HG03575 (cell line): Measurements from ENCODE around the gene CACHD1.
"Not testable (repeated sequence)": the region's sequence is repeated elsewhere in the genome, so short reads cannot be mapped to it uniquely, and the experiment has no call there.

Experiments
- ATAC-seq: cut with Tn5 transposase; IDR thresholded peaks from one replicate; pipeline ENCODE4 v1.9.1; 2021; ENCODE audit not compliant: unreplicated experiment, insufficient number of reproducible peaks, low FRiP score; ENCODE audit errors: extremely low read depth

Gene CACHD1

DNA sequence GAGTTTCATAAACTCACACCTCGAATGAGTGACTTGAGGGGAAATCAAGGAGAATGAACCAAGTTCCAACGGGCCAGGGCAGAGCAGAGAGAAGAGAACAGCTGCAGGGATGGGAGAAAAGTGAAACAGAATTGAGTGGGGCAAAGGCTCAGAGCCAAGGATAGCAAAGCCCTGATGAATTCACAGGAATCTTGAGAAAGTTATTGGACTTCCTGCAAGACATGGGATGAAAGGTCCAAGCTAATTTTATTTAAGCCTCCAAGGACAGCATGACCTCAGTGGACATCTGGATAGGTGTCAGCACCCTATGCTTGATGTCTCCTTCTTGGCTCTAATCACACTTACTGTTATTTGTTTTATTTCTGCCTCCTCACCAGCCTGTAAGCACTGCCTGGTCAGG lies 232.0 kb downstream of the CACHD1 start:
- ATAC-seq: no peak

DNA sequence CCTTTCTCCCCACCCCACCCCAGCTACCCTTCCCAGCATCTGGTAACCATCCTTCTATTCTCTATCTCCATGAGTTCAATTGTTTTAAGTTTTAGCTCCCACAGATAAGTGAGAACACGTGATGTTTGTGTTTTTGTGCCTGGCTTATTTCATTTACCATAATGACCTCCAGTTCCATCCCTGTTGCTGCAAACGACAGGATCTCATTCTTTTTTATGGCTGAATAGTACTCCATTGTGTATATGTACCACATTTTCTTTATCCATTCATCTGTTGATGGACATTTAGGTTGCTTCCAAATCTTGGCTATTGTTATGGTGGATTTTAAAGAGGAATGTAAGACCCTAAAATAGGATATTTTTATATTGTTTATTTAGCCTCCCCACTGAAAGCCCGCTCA lies 232.7 kb downstream of the CACHD1 start:
- ATAC-seq: not testable (repeated sequence)

DNA sequence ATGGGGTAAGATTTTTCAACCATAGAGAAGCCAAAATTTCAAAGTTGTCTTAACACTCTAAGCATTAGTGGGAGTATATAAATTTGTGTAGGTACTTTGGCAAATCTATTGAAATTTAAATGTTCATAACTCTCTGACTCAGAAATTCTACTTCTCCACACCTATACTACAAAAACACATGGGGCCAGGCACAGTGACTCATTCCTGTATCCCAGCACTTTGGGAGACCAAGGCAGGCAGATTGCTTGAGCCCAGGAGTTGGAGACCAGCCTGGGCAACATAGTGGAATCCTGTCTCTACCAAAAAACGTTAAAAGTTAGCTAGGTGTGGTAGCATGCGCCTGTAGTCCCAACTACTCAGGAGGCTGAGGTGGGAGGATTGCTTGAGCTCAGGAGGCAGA lies 233.7 kb downstream of the CACHD1 start:
- ATAC-seq: no peak

DNA sequence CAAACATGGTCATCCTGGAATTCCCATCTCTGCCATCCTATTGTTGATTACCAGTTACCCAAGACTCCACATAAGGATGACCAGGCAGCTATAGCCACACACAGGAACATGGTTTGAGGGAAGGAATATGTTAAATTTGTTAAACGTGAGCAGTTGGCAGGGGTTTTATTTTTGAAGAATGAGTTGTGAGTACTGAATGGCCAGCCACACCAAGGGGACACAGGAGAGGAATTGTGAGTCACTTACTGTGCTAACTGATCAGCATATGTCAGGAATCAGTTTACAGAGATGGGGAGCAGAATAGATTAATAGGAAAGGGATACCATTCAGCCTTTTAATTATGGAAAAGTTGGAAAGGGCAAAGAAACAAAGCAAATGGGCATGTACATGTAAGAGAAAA lies 235.7 kb downstream of the CACHD1 start:
- no peak for ATAC-seq

DNA sequence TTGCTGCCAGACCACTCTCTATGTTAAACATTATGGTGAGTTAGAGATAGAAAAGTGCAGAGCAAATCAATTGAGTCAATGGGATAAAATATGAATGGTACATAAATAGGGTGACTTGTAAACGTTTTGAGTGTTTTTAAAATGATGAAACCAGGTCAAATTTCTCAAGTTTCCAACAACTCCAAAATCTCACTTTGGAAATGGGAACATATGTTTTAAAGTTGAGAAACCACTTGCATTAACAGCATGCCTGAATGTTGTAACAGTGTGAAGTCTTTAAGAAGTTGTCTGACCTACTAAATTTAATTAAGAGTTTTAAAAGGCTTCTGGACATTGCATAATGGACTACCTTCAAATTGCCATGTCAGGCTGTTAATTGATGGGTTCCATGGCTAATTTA lies 241.3 kb downstream of the CACHD1 start:
- no peak for ATAC-seq

DNA sequence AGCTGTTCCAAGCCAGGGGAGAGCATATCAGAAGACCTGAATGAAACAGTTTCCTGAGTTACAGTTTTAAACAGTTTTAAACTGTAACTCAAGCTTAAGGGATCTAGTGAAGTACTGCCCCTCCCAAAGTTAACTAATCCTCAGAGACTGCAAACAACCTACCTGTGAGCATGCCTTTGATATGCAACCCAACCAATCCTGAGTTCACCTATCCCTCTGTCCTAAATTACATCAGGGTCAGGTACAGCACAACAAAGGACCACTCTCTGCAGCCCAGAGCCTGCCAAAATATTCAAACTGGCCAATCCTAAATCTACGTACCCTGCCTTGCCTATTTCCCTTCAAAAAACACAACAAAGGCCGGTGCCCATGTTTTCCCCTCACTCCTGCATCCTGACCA lies 242.1 kb downstream of the CACHD1 start:
- ATAC-seq: no peak

DNA sequence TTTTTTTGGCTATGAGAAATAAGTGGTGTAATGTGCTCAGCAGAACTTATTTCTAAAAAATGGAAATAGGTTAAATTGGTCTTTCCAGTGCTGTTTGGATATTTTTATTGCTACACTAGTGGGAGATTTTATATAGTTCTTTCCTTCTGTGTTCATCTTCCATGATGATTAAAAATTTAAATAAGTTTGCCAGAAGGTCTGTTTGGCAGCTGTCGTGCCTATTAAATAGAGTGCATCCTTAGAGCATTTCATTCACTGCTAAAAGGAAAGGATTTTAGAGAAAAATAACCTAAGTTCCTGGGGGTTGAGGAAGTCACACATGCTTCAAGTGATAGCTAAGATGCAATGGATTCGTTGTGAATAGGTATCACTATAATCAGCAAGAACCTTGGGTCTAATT lies 245.3 kb downstream of the CACHD1 start:
- ATAC-seq: no peak

DNA sequence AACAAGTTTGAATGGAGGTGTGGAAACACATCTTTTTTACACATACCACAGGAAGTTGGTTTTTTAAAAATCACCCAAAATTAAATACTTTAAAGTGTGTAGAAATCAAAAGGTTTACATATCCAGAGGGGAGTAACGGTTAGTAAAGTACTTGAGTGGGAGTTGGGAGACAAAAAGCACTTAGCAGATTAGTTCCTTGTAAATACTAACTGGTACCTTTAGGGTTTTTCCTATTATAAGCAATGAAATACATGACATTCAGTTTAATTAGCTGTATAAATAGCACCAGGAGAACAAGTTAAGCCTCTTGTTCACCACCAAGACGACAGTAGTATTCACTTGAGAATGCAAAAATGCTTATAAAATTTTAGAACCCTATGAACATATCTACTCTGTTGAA lies 251.2 kb downstream of the CACHD1 start:
- no peak for ATAC-seq

DNA sequence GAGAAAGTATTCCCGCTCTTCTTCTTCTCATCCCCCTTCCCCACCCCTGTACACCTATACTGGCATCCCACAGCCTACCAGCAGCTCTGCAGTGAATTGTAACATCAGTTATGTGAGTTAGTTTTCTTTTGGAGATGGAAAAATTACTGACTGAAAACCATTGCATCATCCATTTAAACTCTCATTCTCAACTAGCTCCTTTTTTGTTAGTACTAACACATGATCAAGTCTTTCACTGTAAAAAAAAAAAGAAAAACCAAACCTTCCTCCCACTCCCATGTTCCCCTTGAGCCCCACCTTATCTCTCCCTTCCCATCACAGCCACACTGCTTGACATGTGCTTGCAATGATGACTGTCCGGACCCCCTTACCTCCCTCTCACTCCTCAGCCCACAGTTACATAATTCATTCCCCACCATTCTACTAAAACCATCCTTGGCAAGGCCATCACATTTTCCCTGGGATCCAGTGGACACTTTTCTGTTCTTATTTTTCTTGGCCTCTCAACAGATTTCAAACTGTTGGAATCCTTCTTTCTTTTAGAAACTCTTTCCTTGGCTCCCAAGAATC lies 251.7 kb downstream of the CACHD1 start:
- no peak for ATAC-seq

DNA sequence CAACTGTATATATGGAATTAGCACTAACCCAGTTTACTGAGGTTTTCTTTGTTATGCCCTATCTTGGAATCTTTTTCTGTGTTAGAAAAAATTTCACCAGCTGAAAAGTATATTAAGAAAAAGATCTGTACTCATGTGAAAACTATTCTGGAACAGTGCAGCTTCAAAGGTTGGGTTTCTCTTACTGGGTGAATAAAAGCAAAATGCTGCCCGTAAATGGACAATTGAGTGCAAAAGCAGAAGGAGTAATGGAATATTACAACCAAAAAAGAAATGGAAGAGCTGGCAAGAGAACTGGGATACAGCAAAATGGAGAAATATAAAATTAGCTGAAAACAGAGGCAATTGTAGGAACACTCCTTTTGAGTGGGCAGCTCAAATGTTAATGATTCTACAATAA lies 257.9 kb downstream of the CACHD1 start:
- ATAC-seq: no peak

DNA sequence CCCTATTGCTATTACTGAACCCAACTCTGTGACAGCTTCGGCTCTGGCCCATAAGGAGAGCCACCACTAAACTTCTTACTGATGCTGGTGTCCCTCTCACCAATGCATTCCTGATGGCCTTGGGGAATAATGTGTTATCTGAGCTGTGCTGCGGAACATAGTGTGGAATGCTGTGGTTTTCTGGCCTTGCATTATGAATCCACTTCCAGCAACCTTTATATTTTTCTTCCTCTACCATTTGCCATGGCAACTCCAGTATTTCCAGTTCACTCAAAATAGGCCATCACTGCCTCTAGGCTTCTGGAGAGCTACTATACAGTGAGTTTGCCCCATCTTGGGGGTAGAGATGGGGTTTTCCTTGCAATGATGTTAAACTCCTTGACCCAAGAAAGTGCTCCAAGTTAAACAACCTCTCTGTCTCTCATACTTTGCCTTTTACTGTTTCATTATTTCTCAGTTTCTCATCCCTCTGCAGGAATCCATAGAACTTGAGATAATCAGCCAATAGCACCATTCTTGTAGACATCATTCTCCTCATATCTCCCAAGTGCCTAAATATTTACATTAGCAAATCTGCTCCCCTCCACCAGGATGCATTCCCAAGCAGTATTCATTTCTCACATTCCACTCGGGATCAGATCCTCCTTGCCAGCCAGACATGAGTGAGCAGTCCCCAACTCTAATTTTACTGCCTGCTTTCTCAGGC lies 263.8 kb downstream of the CACHD1 start:
- no peak for ATAC-seq

DNA sequence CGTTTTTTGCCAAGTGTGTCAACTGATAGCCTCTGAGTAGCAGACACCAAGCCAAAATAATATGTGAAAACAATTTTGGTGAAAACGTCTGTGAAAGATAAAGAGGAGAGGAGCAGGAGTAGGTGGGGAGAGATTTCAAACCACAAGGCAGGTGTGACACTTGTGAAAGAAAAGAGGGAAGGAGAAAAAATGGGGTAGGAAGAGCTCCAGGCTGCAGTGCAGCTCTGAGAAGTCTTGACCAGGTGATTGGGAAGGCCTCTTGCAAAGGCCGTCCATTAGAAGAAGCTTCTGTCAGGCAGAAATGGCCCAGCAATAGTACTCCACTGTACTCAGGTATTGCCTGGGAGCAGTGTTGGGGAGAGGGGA lies 264.3 kb downstream of the CACHD1 start:
- ATAC-seq: no peak

DNA sequence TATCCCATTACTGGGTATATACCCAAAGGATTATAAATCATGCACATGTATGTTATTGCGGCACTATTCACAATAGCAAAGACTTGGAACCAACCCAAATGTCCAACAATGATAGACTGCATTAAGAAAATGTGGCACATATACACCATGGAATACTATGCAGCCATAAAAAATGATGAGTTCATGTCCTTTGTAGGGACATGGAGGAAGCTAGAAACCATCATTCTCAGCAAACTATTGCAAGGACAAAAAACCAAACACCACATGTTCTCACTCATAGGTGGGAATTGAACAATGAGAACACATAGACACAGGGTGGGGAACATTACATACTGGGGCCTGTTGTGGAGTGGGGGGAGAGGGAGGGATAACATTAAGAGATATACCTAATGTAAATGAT lies 270.8 kb downstream of the CACHD1 start:
- ATAC-seq: not testable (repeated sequence)
